ENCODE measurements around the gene CCDC183. TPM values are rescaled to one million over a fixed set of nuclear protein-coding genes. Genes with fewer than 3 reads are reported as not detected.

The CCDC183 gene
- under 0.01 TPM in 1 of 2 replicates, not detected in the other for total RNA-seq

GRCh38 chr9:136796238-136796774, at the start of gene CCDC183:
Gene CCDC183 (plus strand): TSS chr9:136796338. CDS start chr9:136796398, 60 bp downstream.

DNA sequence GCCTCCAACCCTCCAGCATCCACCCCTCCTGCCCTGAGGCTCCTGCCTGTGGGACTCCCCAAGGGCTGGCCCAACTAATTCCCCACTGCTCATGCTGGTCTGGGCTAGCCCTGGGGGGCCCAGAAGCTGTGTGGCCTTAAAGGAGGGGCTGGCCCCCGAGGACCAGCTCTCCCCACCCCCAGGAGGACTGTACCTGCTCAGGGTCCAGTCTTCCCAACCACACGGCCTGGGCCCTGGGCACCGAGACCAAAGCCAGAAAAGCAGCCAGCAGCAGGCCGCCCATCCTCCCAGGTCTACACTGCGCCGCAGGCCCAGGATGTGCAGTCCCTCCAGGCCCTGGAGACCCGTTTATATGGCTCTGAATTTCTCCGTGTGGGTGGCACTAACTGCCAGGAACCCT, 47.9 kb upstream of the CCDC183 start, which contains the start of gene LCN6:
LCN6 (minus strand) TSS at position 325 of the 400 bp plus-strand sequence; CDS start at position 283, 42 bp downstream.

DNA sequence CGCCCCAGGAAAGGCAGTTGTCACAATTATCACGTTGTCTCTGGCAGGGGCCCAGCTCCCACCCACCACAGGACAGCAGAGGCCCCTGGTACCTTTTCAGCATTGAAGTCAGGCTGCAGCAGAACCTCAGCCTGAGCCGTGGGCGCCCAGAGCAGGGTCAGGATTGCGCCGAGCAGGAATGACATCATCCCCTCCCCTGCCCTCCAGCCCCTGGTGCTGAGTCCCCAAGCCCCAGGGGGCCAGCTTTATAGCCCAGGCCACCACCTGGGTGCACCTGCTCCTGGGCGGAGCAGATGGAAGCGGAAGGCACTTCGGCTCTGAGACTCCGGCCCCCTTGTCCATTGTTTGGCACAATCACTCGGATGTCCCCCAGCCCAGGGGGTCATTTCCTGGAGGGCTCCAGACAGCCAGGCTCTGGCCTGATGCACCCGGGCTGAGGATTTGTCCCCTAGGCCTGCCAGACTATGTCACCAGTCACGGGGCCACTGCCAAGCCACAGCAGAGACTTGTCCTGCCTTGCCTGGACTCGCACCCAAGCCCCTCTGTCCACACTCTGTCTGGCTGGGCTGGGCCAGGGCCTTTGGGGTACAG, 31.7 kb upstream of the CCDC183 start, which contains the start of gene LCN15:
LCN15 (minus strand) TSS at position 218 of the 591 bp plus-strand sequence; CDS start at position 188, 30 bp downstream.

DNA sequence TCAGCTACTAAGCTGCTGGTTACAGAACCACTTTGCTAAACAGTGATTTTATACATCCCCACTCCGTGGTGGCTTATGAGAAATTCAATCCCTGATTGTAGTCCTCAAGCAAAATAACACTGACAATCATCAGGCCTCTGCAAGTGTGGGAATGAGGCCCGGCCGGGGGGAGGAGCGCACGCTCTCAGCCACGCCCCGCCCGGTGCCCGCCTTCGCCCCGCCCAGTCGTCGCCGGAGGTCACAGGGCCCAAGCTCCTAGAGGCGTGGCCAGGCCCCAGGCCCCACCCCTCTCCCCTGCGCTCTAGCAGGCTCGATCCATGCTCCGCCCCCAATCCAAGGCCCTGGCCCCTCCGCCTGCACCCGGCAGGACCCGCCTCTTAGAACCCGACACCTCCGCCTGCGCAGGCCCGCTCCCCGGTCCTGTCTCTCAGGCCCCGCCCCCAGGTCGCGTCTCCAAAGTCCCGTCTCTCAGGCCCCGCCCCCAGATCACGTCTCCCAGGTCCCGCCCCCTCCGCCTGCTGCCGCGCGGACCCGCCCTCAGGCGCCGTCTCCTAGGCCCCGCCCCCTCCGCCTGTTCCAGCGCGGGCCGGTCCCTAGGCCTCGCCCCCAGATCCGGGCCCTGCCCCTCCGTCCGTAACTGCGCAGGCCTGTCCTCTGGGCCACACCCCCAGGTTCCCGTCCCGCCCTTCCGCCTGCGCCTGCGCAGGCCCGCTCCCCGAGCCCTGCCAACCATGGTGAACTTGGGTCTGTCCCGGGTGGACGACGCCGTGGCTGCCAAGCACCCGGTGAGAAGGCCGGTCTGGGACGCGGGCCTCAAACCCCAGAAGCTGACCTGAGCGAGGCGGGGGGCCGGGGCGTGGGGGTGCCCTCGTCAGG, 5.3 kb upstream of the CCDC183 start, which contains the start of gene TMEM141:
TMEM141 (plus strand) TSS at position 705 of the 876 bp plus-strand sequence; CDS start at position 732, 27 bp downstream.

DNA sequence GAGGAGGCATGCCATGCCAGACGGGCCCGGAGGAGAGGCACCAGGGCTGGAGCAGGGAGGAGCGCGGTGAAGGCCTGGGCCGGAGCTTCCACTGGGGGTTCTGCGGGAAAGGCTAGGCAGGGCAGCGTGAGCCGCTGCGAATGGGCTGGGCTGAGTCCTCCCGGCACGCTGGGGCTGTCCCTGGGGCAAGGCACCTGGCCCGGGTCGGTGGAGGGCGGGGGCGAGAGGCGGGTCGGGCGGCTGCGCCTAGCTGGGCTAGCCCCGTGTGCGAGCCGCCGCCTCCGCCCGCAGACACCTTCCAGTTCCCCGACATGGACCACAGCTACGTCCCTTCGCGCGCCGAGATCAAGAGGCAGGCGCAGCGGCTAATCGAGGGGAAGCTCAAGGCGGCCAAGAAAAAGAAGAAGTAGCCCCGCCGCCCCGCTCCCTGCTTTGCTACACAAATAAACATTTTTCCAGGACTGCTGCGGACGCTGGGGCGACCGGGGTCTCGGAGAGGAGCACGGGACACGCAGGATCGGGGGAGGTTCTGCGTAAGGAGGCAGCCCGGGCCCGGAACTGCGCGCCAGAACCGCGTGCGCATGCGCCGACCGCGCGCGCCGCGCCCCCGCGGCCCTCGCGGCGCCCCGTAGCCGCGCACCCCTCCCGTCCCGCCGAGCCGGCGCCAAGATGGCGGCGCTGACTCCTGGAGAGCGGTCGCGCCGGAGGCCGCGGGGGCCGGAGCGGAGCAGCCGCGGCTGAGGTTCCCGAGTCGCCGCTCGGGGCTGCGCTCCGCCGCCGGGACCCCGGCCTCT, 11.3 kb downstream of the CCDC183 start, which contains the start of gene RABL6:
RABL6 (plus strand) TSS at position 668 of the 794 bp plus-strand sequence. CDS start 249 bp downstream, outside the sequence.

DNA sequence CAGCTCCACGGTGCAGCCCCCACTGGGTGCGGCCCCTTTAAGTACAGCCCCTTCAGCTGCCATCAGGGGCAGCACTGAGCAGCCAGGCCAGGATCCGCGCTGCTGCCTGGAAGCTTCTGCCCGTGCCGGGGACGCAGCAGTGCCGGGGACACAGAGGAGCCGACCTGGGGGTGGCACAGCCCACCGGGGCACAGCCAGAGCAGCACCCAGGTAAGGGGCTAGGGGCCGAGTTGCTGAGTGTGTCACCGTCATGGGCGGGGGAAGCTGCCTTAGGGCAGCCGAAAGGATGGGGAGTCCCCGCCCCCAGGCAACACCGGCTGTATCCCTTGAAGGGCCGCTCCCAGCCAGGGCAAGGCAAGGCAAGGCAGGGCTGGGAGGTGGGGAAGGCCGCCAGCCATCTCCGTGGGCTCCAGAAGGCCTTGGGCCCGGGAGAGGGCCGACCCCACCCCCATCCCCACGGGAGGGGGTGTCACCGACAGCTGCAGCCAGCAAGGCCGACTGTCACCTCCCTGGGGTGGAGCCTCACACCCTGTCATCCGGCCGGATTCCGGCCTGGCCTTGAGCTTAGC, 46.3 kb downstream of the CCDC183 start, which contains the start of gene AJM1:
AJM1 (plus strand) TSS at position 99 of the 569 bp plus-strand sequence. CDS start 1,937 bp downstream, outside the sequence.

GRCh38 chr9:136849038-136849959, 53.2 kb downstream of the CCDC183 start, which contains the start of gene PHPT1:
Gene PHPT1 (plus strand): TSS chr9:136849409. CDS start chr9:136849431, 22 bp downstream.

DNA sequence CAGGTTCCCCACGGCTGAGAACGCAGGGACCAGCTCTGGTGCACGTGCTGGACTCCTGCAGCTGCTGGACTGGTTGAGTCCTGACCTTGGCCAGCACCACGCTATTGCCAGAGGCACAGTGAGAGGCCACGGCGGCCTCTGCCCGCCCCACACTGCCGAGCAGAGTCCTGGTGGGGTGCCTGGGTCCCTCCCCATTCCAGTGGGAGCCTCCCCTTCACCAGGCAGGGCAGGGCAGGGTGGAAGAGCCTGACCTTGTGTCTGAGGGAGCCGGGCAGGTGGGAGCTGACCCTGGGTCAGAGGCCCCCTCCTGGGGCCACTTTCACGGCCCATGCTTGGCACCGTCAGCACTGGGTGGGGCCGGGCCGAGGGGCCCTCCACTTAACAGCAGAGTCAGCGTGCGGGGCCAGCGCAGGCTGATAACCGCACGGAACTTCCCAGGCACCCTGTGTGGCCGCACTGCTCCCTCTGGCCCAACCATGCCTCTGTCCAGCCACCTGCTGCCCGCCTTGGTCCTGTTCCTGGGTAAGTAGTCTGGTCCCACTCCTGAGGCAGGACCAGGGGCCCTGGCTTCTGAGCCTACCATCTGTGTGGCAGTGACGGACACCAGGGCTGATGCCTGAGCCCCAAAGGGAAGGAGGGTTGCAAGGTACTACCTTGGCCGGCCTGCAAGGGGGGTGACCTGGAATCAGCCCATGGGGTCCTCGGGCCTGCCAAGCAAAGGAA, 56.0 kb downstream of the CCDC183 start, which contains the start of gene MAMDC4:
MAMDC4 (plus strand) TSS at position 406 of the 723 bp plus-strand sequence; CDS start at position 477, 71 bp downstream.

Other genes with a start within 250 kb of the CCDC183 start
- gene EGFL7, start 133.4 kb upstream of the CCDC183 start, total RNA-seq, result 2.1 and 2.4 TPM in 2 replicates
- gene AGPAT2, start 108.9 kb upstream of the CCDC183 start, total RNA-seq, result 35.5 and 36.6 TPM in 2 replicates
- 1.5 and 2.5 TPM in 2 replicates for gene DIPK1B, start 83.8 kb upstream of the CCDC183 start, total RNA-seq
- not detected in 2 replicates for gene LCN10, start 53.4 kb upstream of the CCDC183 start, total RNA-seq
- not detected in 2 replicates for gene LCN6, start 47.8 kb upstream of the CCDC183 start, total RNA-seq
- gene LCN8, start 38.1 kb upstream of the CCDC183 start, total RNA-seq, result not detected in 2 replicates
- gene LCN15, start 31.8 kb upstream of the CCDC183 start, total RNA-seq, result not detected in 2 replicates
- gene TMEM141, start 5.0 kb upstream of the CCDC183 start, total RNA-seq, result 85.4 and 89.2 TPM in 2 replicates
- 85.8 and 89.3 TPM in 2 replicates for gene RABL6, start 11.6 kb downstream of the CCDC183 start, total RNA-seq
- 0.45 and 1.3 TPM in 2 replicates for gene AJM1, start 46.1 kb downstream of the CCDC183 start, total RNA-seq
- gene PHPT1, start 53.1 kb downstream of the CCDC183 start, total RNA-seq, result 119 and 125 TPM in 2 replicates
- 2.5 and 3.0 TPM in 2 replicates for gene MAMDC4, start 56.0 kb downstream of the CCDC183 start, total RNA-seq
- gene EDF1, start 70.0 kb downstream of the CCDC183 start, total RNA-seq, result 491 and 504 TPM in 2 replicates
- 9.1 and 9.4 TPM in 2 replicates for gene TRAF2, start 90.2 kb downstream of the CCDC183 start, total RNA-seq
- 113 and 115 TPM in 2 replicates for gene FBXW5, start 148.4 kb downstream of the CCDC183 start, total RNA-seq
- not detected in 2 replicates for gene C8G, start 148.9 kb downstream of the CCDC183 start, total RNA-seq
- gene LCN12, start 155.9 kb downstream of the CCDC183 start, total RNA-seq, result not detected in 2 replicates
- gene PTGDS, start 181.2 kb downstream of the CCDC183 start, total RNA-seq, result 2.4 TPM in 1 of 2 replicates, not detected in the other
- gene LCNL1, start 186.7 kb downstream of the CCDC183 start, total RNA-seq, result under 0.01 TPM in 1 of 2 replicates, not detected in the other
- 30.6 and 32.9 TPM in 2 replicates for gene PAXX, start 196.1 kb downstream of the CCDC183 start, total RNA-seq
- gene CLIC3, start 200.2 kb downstream of the CCDC183 start, total RNA-seq, result 1.3 and 4.0 TPM in 2 replicates
- 8.5 and 9.4 TPM in 2 replicates for gene ABCA2, start 231.9 kb downstream of the CCDC183 start, total RNA-seq
- gene FUT7, start 235.8 kb downstream of the CCDC183 start, total RNA-seq, result not detected in 2 replicates
- gene NPDC1, start 249.8 kb downstream of the CCDC183 start, total RNA-seq, result 18.7 and 19.6 TPM in 2 replicates

Data from bronchus fibroblast of lung (primary cell).